Fibroblast of the aortic adventitia (primary cell): ENCODE results near the gene PACS2. TPM values are rescaled to one million over a fixed set of nuclear protein-coding genes. Genes with fewer than 3 reads are reported as not detected.

Experiments
- DNase-seq: peaks from one replicate; pipeline ENCODE4 v3.0.0-alpha.2; 2010; ENCODE audit warnings: low read depth
- H3K4me3 ChIP-seq: 2 replicates; pipeline ENCODE4 v1.5.1; 2011; ENCODE audit warnings: low read depth, mild to moderate bottlenecking, control low read depth, low read length, moderate library complexity
- total RNA-seq: library from RNA; depleted of rRNA; stranded (reverse); fragments of >200 nt; gene quantifications from 2 replicates; pipeline ENCODE4 v1.2.3, GENCODE V29; 2012; ENCODE audit warnings: low replicate concordance
- TF ChIP-seq, protein P1 (sequence below): IDR thresholded peaks from 2 replicates; pipeline ENCODE4 v1.5.1; 2011; ENCODE audit warnings: mild to moderate bottlenecking, low read length, control low read depth, inconsistent platforms; ENCODE audit not compliant: insufficient read depth

Gene PACS2
- total RNA-seq, 1 donor: 48.6 TPM

DNA sequence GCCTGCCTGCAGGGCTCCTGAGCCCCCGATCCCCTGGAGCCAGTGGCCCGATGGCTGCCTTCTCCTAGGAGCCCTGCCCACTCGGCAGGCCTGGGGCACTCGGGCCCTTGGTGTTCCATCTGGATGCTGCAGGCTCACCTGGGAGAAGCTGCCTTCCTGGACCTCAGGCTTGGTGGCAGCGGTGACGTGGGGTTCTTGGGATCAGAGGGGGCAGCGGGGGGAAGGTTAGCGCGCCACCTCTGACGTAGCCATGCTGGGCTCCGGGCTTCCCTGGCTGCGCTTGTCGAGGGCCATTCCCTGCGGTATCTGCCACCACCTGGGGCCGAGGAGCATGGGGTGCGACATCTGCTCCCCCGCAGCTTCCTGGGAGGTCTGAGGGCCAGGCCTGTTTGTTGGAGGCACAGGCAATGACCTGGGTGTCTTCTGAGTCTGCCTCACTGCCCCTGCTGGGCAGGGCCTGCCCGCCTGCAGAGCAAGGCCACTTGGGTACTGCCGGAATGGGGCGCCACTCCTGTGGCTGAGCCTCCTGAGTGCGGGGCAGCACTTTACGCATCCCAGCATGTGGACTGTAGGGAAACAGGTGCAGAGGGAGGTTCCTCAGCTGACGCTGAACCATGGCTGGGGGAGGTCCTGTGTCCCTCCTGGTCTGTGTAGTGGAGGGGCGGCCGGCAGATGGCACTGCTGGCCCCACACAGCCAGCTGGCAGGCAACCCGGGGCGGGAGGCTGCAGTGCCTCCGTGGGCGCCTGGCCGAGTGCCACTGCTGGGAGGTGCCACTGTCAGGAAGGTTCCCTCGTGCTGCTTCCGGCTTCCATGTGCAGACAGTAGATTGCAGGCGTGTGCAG is 125.4 kb downstream of the PACS2 start:
- no peak overlapping the region for H3K4me3 ChIP-seq
- no peak for DNase-seq
- TF ChIP-seq, protein P1, sequence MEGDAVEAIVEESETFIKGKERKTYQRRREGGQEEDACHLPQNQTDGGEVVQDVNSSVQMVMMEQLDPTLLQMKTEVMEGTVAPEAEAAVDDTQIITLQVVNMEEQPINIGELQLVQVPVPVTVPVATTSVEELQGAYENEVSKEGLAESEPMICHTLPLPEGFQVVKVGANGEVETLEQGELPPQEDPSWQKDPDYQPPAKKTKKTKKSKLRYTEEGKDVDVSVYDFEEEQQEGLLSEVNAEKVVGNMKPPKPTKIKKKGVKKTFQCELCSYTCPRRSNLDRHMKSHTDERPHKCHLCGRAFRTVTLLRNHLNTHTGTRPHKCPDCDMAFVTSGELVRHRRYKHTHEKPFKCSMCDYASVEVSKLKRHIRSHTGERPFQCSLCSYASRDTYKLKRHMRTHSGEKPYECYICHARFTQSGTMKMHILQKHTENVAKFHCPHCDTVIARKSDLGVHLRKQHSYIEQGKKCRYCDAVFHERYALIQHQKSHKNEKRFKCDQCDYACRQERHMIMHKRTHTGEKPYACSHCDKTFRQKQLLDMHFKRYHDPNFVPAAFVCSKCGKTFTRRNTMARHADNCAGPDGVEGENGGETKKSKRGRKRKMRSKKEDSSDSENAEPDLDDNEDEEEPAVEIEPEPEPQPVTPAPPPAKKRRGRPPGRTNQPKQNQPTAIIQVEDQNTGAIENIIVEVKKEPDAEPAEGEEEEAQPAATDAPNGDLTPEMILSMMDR: no peak

DNA sequence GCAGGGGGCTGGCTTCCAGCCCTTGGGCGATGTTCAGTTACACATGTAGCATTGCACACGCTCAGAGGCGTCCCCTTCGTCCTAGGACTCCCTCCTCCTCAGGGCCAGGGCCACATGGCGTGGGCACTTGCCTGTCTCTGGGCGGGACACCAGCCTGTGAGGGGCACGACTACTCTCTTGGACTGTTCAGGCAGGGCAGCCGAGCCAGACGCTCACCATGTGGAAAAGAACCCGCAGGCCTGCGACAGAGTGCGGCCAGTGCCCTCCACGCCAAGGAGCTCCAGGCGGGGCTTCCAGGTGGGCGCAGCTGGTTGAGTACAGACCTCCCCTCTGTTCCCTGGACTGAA is 126.0 kb downstream of the PACS2 start:
- no peak overlapping the region for H3K4me3 ChIP-seq
- DNase-seq: no peak
- TF ChIP-seq, protein P1: no peak

DNA sequence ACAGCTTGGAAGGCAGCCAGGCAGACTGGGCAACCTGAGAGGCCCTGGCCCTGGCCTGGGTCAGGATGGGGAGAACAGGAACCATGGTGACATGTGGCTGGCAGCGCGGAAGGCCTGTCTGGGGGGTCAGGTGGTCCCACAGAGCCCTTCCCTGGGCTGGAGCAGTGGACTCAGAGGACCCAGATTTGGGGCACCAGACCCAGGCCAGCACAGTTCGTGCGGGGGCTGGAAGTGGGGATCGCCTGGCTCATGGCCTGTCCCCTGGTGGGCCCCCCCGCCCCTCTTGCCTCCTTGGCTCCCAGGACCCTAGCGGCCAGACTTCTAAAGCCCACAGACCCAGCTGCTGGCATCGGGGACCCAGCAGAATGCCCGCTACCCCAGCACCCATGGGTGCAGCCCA is 126.4 kb downstream of the PACS2 start:
- TF ChIP-seq, protein P1: no peak
- H3K4me3 ChIP-seq: no peak overlapping the region
- no peak for DNase-seq

DNA sequence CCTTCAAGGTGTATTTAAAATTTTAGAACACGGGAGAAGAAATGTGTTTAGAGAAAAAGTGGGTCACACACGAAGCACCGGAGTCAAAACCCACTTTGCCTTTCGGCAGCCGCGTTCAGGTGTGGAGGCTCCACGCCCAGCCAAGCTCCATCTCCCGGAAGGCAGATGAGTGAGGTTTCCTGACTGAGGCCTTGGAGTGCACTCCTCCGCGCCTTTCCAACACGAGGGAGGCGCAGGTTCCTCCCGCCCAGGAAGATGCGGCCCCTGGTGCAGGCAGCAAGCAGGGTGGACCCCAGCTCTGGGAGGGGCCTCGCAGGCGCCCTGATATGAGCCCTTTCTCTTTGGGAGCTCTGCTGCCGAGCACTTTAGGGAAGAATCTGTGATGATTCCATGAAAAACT is 127.6 kb downstream of the PACS2 start:
- TF ChIP-seq, protein P1: no peak
- no peak overlapping the region for H3K4me3 ChIP-seq
- DNase-seq: no peak

DNA sequence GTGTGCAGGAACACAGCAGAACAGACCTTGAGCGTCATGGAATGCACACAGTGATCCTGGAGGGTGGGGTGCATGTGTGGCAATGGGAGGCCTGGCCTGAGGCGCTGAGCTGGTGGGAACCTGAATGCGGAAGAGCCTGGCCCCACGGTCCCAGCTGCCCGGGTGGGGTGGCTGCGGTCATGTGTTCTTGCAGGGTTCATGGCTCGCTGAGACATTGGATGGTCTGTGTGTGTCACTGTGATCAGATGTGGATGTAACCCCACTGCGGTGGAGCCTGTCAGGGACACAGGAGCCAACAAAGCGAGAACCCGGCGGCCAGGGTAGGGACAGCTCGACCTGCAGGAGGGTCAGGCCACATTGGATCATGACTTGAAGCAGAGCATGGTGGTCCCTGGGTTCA is 128.3 kb downstream of the PACS2 start:
- no peak overlapping the region for H3K4me3 ChIP-seq
- TF ChIP-seq, protein P1: no peak
- no peak for DNase-seq

DNA sequence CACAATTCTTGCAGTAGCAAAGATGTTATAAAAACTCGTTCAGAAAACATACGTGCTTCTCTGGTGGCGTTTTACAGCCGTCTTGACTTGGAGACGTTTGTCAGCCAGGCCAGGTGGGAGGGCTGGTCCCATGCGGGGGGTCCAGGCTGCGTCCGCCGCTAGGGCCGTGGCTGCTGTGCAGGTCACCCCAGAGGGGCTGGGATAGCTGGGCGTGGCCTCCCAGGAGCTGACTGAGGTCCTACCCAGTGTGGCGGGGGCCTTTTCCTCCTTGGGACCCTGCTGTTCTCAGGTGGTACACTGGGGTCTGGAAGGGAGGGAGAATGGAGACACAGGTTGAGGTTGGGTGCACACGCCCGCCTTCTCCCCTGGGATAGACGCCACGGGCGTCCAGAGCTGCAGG is 130.3 kb downstream of the PACS2 start:
- TF ChIP-seq, protein P1: no peak
- H3K4me3 ChIP-seq: no peak overlapping the region
- no peak for DNase-seq

DNA sequence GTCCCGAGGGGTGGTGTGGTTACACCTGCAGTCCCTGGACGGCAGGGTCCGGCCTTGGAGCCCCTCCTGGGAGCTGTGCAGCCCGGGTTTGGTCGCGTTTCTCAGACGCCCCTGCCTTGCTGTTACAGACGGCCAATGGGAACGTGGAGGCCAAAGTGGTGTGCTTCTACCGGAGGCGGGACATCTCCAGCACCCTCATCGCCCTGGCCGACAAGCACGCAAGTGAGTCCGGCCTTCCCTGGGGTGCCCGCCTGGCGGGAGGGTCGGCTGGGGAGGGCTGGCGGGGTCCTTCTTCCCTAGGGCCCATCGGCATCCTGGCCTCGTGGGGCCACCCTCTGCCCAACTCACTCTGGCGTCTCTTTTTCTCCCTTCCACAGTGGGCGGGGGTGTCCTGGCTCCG is 130.7 kb downstream of the PACS2 start:
- no peak overlapping the region for H3K4me3 ChIP-seq
- DNase-seq: no peak
- TF ChIP-seq, protein P1: no peak
